ENCODE measurements around the gene VPS8.
"Not testable (repeated sequence)": the region's sequence is repeated elsewhere in the genome, so short reads cannot be mapped to it uniquely, and the experiment has no call there.

The VPS8 gene

DNA sequence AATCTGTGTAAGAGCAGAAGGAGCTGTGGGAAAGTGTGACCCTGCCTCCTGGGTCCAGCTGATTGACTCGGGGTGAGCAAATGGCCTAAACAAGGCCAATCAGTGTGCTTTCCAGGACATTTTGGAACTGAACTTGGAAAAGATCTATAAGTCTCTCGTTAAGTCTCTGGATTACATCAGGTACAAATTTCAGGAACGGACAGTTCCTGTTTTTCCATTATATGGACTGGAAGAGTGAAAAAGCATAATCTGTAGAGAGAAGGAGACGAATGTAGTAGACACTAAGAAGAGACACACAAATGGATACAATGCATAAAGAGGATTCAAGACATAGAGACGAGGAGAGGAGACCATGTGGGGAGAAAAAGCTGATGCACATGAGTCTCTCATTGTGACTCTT lies 173.6 kb downstream of the VPS8 start:
- TF ChIP-seq, protein P1, sequence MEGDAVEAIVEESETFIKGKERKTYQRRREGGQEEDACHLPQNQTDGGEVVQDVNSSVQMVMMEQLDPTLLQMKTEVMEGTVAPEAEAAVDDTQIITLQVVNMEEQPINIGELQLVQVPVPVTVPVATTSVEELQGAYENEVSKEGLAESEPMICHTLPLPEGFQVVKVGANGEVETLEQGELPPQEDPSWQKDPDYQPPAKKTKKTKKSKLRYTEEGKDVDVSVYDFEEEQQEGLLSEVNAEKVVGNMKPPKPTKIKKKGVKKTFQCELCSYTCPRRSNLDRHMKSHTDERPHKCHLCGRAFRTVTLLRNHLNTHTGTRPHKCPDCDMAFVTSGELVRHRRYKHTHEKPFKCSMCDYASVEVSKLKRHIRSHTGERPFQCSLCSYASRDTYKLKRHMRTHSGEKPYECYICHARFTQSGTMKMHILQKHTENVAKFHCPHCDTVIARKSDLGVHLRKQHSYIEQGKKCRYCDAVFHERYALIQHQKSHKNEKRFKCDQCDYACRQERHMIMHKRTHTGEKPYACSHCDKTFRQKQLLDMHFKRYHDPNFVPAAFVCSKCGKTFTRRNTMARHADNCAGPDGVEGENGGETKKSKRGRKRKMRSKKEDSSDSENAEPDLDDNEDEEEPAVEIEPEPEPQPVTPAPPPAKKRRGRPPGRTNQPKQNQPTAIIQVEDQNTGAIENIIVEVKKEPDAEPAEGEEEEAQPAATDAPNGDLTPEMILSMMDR (IDR thresholded peaks at IDR 0.05; ENCODE audit: low read depth, low read length) = no peak
- DNase-seq (ENCODE audit: extremely low read depth, low read depth) = no peak

DNA sequence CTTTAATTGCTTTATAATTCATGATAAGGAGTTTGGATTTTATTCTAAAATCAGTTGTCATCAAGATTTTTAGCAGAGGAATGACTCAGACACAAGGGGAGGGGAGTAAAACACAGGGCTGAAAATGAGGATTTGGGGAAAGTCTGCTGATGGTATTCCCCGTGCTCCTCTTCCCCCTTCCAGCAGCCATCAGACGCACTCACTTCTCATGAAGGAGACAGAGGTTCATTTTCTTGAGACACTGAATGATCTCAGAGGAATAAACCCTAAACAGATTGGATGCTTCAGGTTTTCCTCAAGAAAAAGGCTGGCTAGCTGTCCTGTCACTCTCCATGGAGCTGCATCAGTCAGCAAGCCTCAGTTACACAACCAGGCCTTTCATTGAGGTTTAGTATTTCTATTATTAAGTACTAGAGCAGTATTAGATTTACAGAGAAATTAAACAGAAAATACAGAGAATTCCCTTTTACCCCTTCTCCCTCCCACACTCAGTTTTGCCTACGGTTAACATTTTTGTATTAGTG lies 174.5 kb downstream of the VPS8 start:
- TF ChIP-seq, protein P1 (IDR thresholded peaks at IDR 0.05; ENCODE audit: low read depth, low read length) = no peak
- no peak for DNase-seq (ENCODE audit: extremely low read depth, low read depth)

DNA sequence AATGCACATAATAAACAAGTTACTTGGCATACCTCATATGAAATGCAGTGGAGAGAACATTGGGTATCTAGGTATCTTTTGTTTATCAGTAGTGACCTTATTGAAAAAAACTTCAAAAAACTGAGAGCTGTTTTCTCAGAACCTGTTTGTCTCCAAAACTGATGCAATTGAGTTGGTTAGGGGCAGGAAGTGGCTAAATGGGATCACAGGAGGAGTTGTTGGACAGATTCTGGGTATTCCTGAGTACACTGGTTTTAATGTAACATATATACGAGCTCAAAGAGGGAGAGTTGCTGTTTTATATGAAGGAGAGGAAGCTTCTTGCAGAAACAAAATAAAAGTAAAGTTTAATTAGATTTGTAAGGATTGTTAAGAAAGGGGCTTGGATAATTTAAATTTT lies 181.4 kb downstream of the VPS8 start:
- TF ChIP-seq, protein P1 (IDR thresholded peaks at IDR 0.05; ENCODE audit: low read depth, low read length) = no peak
- no peak for DNase-seq (ENCODE audit: extremely low read depth, low read depth)

DNA sequence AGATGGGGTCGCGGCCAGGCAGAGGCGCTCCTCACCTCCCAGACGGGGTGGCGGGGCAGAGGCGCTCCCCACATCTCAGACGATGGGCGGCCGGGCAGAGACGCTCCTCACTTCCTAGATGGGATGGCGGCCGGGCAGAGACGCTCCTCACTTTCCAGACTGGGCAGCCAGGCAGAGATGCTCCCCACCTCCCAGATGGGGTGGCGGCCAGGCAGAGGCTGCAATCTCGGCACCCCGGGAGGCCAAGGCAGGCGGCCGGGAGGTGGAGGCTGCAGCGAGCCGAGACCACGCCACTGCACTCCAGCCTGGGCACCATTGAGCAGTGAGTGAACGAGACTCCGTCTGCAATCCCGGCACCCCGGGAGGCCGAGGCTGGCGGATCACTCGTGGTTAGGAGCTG lies 191.9 kb downstream of the VPS8 start:
- not testable (repeated sequence) for DNase-seq (ENCODE audit: extremely low read depth, low read depth)

DNA sequence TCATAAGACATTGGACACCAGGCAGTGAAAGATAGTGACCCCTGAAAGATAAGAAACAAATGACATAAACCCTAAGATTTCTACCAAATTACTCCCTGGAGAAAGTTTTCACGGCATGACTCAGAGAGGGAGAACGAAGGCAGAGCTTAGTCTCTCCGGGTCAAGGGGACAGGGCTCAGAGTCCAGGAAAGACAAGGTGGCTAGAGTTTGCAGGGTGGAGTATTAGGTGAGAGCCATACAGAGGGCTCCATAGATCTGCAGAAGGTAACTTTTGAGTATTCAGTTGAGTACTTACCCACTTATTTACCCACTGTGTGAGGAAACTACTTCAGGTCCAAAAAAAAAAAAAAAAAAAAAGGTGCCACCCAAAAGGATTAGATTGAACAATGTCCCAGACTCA lies 197.7 kb downstream of the VPS8 start:
- DNase-seq (ENCODE audit: extremely low read depth, low read depth) = no peak

DNA sequence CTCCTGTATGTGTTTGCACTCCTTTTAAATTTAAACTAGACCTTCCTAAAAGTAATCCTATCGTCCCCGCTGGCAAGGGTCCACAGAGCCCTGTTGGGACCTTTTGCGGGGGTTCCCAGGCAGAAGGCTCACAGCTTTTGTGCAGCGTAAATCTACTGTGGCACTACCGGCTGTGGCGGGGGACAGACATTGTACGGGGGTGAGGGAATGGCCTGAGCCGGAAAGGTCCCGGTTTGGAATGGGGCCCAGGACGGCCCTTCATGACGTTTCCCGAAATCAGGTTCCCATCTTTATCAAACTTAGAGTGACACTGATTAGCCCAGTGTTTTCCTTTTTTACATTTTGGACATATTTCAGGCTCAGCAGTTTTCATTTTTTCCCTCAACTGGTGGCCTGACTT lies 205.6 kb downstream of the VPS8 start:
- not testable (repeated sequence) for DNase-seq (ENCODE audit: extremely low read depth, low read depth)

More for the DNA sequence above, 197.7 kb downstream of the VPS8 start:
- TF ChIP-seq, protein P1 (IDR thresholded peaks at IDR 0.05; ENCODE audit: low read depth, low read length) = no peak

DNA sequence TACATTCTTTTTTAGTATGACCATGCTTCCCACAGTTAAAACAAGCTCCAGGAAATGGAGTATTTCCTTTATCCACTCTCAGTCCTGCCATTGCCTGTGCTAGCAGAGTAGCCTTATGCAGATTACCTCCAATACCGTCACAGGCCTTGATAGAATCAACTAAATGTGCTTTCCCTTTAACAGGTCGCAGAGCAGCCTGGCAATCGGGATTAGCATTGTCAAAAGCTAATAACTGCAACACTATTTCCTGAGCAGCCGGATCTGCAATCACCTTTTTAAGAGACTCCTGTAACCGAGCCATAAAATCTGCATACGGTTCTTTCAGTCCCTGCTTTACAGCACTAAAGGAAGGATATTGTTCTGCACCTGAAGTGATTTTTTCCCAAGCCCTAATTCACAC lies 206.0 kb downstream of the VPS8 start:
- not testable (repeated sequence) for DNase-seq (ENCODE audit: extremely low read depth, low read depth)

DNA sequence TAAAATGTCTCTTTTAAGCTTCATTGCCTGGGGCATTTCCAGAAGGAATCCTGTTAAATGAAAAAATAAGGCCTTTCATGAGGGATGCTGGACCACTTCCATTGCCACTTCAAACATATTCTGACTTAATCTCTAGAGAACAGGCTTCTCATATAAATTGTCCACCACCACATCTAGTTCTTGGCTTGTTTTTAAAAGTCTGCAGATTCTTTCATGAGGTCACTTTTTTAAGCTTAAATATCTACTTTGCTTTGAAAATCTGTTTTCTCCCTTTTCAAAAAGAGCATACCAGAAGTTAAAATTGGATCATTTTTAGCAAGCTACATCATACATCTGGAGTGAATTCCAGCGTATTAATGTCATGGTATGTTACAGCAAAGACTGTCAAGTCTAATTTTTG lies 209.3 kb downstream of the VPS8 start:
- TF ChIP-seq, protein P1 (IDR thresholded peaks at IDR 0.05; ENCODE audit: low read depth, low read length) = no peak
- no peak for DNase-seq (ENCODE audit: extremely low read depth, low read depth)

DNA sequence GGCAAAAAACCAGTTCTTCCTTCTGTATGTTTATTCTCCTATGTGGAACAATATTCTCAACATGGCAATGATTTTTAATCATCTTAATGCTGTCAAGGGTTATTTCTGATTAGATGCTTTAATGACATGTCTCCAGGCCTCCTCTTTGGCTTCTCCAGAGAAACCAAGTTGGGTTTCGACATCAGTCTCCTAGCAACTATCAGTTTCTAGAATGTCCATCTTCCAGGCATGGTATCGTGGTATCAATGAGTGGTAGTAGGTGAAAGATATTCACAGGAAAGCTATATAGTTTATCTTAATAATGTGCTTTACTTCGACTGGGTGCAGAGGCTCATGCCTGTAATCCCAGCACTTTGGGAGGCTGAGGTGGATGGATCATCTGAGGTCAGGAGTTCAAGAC lies 212.4 kb downstream of the VPS8 start:
- no peak for DNase-seq (ENCODE audit: extremely low read depth, low read depth)
- TF ChIP-seq, protein P1 (IDR thresholded peaks at IDR 0.05; ENCODE audit: low read depth, low read length) = no peak
